MM.1S (cell line): Measurements from ENCODE around the gene CNTNAP4.

ENCODE experiments used
- CTCF ChIP-seq: fragments of 300-600 bp; sonication (generic); IDR thresholded peaks from 2 replicates; pipeline ENCODE4 v1.5.1; 2016; ENCODE audit warnings: antibody characterized with exemption, low read length, mixed read lengths
- EZH2 ChIP-seq: fragments of 300-600 bp; sonication (generic); optimal IDR thresholded peaks from 2 replicates; pipeline ENCODE3; 2017; ENCODE audit warnings: low read depth, mild to moderate bottlenecking, antibody characterized with exemption, low read length, mixed read lengths

- TF ChIP-seq CTCF (no peak), EZH2 (no peak)
Measured at GRCh38 chr16:76607317-76607716, 330.1 kb downstream of the CNTNAP4 start.
